ENCODE measurements around the gene ADAMTS17.

DNA sequence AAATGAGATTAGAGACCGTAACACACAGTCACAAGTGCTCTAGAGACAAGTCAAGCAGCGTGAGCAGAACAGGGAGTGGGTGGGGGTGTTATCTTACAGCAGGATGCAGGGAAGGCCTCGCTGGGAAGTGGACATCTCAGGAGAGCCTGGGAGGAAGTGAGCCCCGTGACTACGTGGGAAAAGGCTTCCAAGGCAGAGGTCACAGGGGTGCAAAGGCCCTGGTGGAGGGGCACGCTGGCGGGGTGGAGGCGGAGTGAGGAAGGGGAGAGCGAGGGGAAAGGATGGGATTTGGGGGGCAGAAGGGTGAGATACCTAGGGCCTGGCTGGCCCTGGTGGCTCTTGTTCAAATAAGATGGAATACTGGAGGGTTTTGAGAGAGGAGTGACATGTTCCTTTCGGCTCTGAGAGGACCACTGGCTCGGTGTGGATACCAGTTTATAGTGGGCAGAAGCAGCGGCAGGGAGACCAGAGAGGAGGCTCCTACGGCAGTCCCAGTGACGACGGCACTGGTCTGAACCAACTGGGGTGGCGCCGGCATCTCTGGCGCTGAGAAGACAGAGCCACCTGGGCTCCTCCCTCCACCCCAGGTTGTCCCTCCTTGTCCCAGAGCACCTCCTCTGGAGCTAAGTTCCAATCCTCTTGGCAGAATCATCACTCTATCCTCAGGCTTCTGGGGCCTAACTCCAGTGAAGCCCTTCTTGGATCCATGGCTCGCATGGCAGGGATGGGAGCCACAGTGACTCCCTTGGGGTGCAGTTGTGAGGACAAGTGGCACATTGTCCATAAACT is 342.3 kb downstream of the ADAMTS17 start:
- TF ChIP-seq POLR2A (IDR thresholded peaks at IDR 0.05; ENCODE audit: low read depth, low read length), result no peak
- no peak for TF ChIP-seq POLR2AphosphoS5 (IDR thresholded peaks at IDR 0.05; ENCODE audit: low read depth, low read length)
